ENCODE data around the gene RPL13.

RPL13 gene

GRCh38 chr16:89605186-89605970, 44.9 kb downstream of the RPL13 start:
- Histone ChIP-seq H3K36me3 (ENCODE audit: low read length) (no peaks in the 10 kb centered on the region), H3F3A (ENCODE audit: insufficient read depth) (no peaks in the 10 kb centered on the region), H3K27ac (ENCODE audit: low read depth, low read length) (no peak overlapping the region), H3K9me2 (replicated peaks; ENCODE audit: insufficient read depth, low read length) (no peaks in the 10 kb centered on the region), H4K20me1 (ENCODE audit: low read depth, low read length) (no peaks in the 10 kb centered on the region), H3K4me2 (ENCODE audit: low read depth, low read length, poor library complexity, severe bottlenecking) (no peak overlapping the region), H3K9ac (ENCODE audit: low read length) (no peak overlapping the region), H3K4me3 (ENCODE audit: insufficient read depth, low read length, poor library complexity, severe bottlenecking) (no peak overlapping the region), H3K9me3 (ENCODE audit: insufficient read depth, low read length) (no peaks in the 10 kb centered on the region), H3K79me2 (ENCODE audit: insufficient read depth, low read length) (no peaks in the 10 kb centered on the region), H3K27me3 (ENCODE audit: low read length) (no peaks in the 10 kb centered on the region), H2AFZ (ENCODE audit: low read depth, low read length, severe bottlenecking) (no peak overlapping the region)
- TF ChIP-seq CTCF (IDR thresholded peaks at IDR 0.05; ENCODE audit: insufficient read depth, low read length, poor library complexity, severe bottlenecking) (no peak), EZH2phosphoT487 (conservative IDR thresholded peaks at IDR 0.05; ENCODE audit: low read length) (no peak)

GRCh38 chr16:89606006-89606405, 45.5 kb downstream of the RPL13 start:
- H2AFZ ChIP-seq (ENCODE audit: low read depth, low read length, severe bottlenecking), result no peak overlapping the region
- no peaks in the 10 kb centered on the region for H3K36me3 ChIP-seq (ENCODE audit: low read length)
- no peaks in the 10 kb centered on the region for H3F3A ChIP-seq (ENCODE audit: insufficient read depth)
- H3K9ac ChIP-seq (ENCODE audit: low read length), result no peak overlapping the region
- H3K4me2 ChIP-seq (ENCODE audit: low read depth, low read length, poor library complexity, severe bottlenecking), result no peak overlapping the region
- H3K4me3 ChIP-seq (ENCODE audit: insufficient read depth, low read length, poor library complexity, severe bottlenecking), result no peak overlapping the region
- no peaks in the 10 kb centered on the region for H4K20me1 ChIP-seq (ENCODE audit: low read depth, low read length)
- no peaks in the 10 kb centered on the region for H3K9me3 ChIP-seq (ENCODE audit: insufficient read depth, low read length)
- no peak overlapping the region for H3K27ac ChIP-seq (ENCODE audit: low read depth, low read length)
- no peaks in the 10 kb centered on the region for H3K9me2 ChIP-seq (replicated peaks; ENCODE audit: insufficient read depth, low read length)
- H3K79me2 ChIP-seq (ENCODE audit: insufficient read depth, low read length), result no peaks in the 10 kb centered on the region
- TF ChIP-seq EZH2phosphoT487 (conservative IDR thresholded peaks at IDR 0.05; ENCODE audit: low read length), result no peak
- no peak for TF ChIP-seq CTCF (IDR thresholded peaks at IDR 0.05; ENCODE audit: insufficient read depth, low read length, poor library complexity, severe bottlenecking)
- H3K27me3 ChIP-seq (ENCODE audit: low read length), result no peaks in the 10 kb centered on the region

- H3K36me3 ChIP-seq (ENCODE audit: low read length), result no peaks in the 10 kb centered on the region
- no peaks in the 10 kb centered on the region for H3F3A ChIP-seq (ENCODE audit: insufficient read depth)
- H3K79me2 ChIP-seq (ENCODE audit: insufficient read depth, low read length), result no peaks in the 10 kb centered on the region
- H3K9me3 ChIP-seq (ENCODE audit: insufficient read depth, low read length), result no peaks in the 10 kb centered on the region
- no peak overlapping the region for H3K4me2 ChIP-seq (ENCODE audit: low read depth, low read length, poor library complexity, severe bottlenecking)
- no peak overlapping the region for H3K4me3 ChIP-seq (ENCODE audit: insufficient read depth, low read length, poor library complexity, severe bottlenecking)
- no peak overlapping the region for H3K27ac ChIP-seq (ENCODE audit: low read depth, low read length)
- no peak overlapping the region for H2AFZ ChIP-seq (ENCODE audit: low read depth, low read length, severe bottlenecking)
- H4K20me1 ChIP-seq (ENCODE audit: low read depth, low read length), result no peaks in the 10 kb centered on the region
- no peaks in the 10 kb centered on the region for H3K9me2 ChIP-seq (replicated peaks; ENCODE audit: insufficient read depth, low read length)
- no peaks in the 10 kb centered on the region for H3K27me3 ChIP-seq (ENCODE audit: low read length)
- no peak for TF ChIP-seq CTCF (IDR thresholded peaks at IDR 0.05; ENCODE audit: insufficient read depth, low read length, poor library complexity, severe bottlenecking)
- no peak for TF ChIP-seq EZH2phosphoT487 (conservative IDR thresholded peaks at IDR 0.05; ENCODE audit: low read length)
- H3K9ac ChIP-seq (ENCODE audit: low read length), result no peak overlapping the region
Observed at GRCh38 chr16:89607453-89607852, 47.0 kb downstream of the RPL13 start.

Data from SU-DHL-6 (cell line).